GM19238 (cell line): ENCODE measurements around the gene TCFL5.

Source experiments
- DNase-seq: peaks from one replicate; pipeline ENCODE4 v3.0.0; 2011; ENCODE audit warnings: low spot score; ENCODE audit not compliant: insufficient read length

TCFL5 gene

DNA sequence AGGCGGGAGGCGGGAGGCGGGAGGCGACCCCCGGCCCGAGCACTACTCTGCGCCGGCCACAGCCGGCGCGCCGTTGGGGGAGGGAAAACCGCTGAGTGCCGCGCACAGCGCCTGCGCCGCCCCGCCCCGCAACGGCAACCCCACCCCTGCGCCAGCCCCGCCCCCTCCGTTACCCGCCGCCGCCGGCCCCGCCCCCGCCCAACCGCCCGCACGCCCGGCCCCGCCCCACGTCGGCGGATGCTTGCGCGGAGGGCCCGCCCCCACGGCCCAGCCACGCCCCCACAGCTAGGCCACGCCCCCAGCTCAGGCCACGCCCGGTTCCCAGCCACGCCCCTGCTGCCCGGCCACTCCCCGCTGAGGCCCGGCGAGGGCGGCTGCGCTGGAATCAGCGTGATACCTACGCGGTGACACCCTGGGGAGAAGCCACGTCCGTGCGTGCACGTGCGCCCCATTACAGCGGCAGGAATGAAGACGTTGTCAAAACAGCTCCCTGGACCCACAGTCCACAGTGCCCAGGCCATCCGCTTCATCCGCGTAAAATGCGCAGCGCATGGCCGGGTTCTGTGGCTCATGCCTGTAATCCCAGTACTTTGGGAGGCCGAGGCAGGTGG lies at the start of gene TCFL5:
TCFL5 (minus strand) TSS at position 97 of the 611 bp plus-strand sequence. CDS start 152 bp downstream, outside the sequence.
- peak; percentile 79 for DNase-seq

DNA sequence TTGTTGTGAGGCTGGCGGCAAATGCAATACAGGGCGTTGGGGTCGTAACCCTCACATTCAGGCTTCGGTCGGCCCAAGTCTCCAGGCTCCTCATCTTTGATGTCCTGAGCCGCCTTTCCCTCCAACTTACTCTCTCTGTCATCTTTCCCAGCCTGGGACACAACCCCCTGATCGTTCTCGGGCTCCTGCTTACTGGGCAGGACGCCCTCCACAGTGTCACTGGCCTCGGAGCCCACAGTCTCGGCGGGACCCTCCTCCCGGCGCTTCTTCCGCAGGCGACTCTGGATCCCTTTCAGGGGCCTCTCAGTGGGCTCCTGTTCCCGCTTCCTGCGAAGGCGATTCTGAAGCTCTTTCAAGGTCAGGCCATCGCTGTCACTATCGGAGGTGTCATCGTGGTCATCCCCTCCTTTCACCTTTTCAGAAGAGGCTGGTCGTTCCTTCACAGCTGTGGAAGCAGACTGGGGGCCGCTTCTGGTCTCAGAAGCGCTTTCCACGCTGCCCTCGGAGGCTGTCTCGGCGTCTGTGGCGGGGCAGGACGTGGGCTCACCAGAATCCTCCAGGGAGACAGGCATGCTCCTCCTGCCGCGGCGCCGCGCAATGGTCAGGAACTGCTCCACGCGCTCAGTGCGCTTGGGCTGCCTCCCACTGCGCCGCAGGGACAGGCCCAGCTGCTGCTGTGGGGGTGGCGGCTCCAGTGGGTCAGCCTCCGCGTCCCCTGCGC lies 49.3 kb upstream of the TCFL5 start:
- DNase-seq = no peak

DNA sequence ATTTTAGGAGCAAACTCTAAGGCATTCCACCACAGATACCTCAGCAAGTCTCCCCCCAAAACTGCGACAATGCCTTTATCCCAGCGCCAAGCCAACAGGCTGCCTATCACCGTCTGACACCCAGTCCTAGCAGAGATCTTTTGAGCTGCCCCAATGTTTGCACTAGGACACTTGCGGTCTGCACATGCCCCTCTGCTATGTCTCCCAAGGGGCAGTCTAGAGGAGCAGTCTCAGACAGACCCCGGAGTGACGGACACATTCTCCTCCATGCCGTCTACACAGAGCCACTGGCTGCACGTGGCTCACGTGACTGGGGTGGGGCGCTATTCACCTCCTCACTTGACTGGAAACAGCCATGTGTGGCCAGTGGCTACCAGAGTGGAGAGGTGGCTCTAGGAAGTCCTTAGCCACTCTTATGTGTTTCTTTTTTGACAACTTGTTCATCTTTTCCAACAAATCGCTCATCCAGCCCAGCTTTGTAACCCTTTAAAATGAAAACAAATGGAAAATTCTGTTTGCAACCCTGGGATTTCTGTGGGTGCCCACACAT lies 48.7 kb upstream of the TCFL5 start:
- no peak for DNase-seq

DNA sequence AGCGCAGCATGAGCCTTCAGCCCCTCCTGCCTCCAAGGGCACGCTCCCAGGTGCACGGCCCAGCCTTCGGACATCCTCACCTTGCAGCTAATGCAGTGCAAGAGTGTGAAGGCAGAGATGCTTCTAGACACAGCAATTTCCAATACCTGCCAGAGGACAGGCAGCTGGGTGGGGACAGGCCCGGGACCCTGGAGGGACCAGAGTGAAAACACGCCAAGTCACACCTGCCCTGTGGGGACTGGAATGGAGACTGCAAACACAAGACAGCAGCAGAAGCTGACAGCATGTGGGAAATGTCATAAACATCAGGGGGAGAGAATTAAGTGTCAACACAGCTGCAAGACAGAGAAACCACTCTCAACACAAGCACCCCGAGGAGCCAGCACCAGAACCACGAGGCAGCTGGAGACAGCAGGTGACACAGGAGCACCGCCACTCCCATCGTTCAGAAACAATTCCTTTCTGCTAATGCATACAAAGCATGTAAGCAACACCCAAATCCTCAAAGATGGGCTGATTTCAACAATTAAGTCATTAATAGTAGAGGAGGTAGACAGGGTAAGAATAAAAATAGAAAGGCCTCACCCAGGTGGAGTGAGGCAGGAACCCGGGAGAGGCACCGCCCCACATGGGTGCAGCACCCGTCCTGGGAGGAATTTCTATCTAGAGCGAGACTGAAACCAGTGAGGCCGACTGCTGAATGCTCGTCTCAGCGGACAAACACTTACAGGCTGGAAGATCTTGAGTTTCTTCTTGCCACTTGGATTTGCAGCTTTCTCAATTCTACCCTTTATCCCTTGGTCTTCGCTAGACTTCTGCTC lies 47.6 kb upstream of the TCFL5 start:
- DNase-seq = no peak

DNA sequence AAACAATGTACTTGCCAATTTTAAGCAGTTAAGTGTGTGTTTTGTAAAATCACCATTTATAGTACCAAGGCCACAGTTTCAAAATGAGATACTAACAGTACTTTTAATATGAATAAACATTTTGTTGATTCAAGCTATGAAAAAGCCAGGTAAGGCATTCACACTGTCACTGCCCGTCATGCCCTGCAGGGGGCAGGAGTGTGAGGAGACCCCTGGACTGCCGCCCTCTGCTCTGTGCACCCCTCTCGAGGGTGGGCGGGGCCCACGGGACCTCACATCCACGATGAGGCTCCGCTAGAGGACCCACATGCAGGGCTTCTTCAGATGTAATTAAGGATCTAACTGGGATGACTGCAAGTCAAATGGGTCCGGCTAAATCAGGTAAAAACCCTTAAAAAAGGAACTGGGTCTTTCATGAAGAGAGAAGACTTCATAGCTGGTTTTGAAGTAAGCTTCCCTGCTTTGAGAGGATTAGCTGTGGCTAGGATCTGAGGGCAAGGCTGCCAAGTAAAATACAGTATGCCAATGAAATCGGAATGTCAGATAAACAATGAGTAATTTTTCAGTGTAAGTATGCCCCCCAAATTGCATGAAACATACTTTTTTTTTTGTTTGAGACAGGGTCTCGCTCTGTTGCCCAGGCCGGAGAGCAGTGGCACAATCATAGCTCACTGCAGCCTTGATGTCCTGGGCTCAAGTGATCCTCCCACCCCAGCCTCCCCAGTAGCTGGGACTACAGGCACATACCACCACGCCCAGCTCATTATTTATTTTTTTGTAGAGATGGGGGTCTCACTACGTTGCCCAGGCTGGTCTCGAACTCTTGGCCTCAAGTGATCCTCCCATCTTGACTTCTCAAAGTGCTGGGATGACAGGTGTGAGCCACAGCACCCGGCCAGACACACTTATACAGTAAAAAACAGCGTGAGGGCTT lies 46.0 kb upstream of the TCFL5 start:
- DNase-seq = no peak

DNA sequence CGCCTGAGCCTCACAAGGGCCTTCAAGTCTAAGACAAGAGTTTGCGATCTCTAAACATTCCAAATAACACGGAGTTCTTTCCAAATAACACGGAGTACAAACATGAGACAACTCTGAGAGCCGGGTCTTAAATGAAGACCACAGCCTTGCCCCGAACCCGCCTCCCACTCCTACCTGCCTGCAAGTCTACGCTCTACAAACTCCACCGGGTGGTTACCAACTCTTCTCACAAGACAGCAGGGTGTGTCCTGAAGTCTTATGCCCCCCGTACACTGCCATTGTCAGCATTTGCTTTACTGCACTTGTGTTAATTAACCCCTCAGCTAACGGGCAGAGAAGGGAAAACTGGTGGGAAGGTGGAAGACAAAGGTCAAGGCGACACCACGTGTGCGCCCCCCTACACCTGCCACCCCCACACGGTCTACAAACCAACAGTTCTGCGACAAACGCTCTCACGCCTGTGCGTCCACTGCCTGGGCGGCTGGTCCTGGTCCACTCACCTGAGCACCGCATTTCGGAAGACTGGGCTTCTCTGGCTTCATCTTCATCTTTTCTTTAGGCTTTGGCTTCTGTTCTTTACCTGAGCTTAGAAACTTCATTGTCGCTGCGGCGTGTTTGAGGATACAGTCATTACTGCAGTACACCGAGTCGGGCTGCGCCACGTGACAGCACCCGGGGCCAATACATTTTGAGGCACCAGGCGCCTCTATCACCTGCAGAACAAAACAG lies 45.2 kb upstream of the TCFL5 start:
- DNase-seq = no peak

DNA sequence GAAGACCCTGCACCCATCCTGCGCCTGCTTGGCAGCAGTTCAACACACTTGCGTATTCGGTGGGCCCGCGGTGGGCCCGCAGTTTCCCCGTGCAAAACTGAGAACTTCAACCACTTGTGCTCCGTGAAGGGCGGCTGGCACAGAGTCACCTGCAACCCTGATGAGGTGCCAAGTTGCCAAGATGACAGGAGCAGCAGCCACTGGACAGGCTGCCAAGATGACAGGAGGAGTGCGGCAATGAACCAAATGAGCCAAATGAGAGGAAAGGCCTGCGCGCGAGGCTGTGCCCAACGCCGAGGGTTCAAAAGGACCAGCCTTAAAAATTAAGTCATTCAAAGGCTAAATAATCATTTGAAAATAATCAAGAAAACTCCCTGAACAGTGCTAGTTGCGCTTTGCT lies 44.6 kb upstream of the TCFL5 start:
- DNase-seq = no peak

DNA sequence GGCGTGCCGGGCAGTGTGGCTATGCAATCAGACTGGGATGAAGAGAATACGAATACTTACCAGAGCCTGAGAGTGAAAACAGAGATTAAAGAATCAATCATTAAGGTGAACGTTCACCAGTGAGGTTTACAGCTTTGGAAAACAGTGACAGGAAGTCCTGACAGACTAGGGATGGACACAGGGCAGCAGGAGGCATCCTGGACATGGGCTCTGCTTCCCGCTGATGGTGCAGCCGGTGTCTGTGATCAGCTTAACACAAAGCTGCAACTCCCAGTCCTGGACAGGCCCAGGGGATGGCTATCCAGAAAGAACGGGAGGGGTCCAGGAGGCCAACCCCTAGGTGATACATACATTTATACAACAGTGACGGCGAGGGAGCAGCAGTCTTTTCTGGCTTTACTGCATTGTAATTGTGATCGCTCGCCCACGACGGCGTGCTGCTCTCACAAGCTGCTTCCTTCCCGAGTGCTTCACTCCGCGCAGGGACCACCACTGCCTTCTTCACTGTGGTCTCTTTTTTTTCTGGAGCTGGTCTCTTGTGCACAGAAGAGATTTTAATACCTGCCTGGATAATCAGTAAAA lies 44.0 kb upstream of the TCFL5 start:
- DNase-seq = no peak

DNA sequence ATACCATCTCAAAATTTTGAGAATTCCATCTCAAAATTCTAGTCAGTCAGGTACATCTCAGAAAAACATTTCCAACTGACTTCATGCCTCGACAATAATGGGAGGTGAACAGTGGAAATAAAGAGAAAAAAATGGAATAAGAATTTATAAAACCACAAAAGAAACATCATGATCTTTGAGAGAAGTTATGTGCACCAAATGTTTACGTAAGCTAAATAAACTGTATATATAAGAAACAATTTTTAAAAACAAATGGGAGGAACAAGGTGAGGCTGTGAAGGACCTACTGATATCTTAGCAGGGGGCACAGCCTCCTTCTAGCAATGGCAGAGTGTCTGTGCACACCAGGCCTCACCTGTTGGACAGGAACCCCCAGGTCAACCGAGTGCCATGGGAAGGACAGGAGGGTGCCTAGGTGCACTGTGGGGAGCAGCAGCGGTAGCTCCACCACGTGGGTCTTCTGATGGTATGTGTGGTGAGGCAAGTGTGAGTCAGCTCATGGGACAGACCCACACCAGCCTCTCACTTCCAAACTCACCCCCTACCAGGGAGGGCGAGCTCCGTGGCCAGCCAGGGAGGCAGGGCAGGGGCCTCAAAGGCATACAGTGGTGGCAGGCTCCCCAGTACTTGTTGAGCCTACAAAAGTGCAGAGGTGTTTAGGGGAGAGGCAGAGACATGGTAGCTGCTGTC lies 41.4 kb upstream of the TCFL5 start:
- no peak for DNase-seq

DNA sequence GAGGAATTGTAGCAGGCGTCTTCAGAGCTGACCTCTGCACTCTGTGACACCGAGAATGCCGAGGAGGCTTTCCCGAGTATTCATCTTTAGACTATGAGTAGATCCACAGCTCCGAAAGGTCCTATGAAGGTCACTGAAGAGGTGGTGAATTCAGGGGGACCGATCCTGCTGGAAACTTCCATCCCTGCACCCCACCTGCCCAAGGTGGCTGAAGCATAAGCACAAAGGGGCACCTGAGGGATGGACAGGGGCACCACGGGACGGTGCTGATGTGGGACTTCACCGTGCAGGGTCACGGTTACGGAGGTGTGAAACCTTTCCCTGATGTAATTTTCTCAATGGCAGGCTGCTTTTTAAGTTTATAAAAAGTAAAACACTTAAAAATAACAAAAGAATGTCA lies 40.3 kb upstream of the TCFL5 start:
- DNase-seq = no peak

DNA sequence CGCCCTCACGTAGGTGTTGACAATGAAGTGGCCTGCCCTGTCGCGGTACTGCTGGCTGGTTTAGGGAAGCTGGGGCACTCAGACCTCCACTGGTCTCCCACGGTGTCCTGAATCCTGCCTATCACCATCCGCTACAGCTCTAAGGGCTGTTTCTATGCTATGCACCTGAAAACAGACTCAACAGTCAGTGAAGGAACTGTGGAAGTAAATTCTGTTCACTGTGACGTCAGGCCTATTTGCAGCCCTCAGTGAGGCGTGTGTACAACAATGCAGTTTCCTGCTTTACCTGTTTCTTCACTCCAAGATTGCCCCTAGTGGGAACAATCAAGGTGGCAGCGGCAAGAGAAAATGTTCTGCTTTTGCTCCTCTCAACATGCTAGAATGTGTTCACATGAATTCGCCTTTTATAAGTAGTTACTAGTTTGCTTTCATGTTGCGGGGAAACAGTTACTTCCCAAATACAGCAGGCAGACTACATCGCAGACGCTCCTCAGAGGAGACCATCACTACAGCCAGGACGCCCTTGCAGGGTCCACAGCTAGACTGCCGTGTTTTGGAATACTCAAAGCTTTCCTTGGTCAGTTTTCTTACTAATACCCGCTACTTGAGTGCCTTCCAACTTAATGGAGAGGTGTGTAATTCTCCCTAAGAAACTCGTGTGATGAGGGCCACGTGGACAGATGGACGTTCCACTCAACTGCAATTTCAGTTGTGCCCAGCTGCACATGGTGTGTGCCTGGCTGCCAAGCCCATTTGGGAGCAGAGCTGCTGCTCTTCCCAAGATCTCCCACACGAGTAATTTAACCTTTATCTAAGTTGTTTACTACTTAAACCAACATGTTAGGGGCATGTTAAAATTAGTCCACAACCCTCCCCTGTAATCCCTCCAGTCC lies 39.3 kb upstream of the TCFL5 start:
- no peak for DNase-seq

DNA sequence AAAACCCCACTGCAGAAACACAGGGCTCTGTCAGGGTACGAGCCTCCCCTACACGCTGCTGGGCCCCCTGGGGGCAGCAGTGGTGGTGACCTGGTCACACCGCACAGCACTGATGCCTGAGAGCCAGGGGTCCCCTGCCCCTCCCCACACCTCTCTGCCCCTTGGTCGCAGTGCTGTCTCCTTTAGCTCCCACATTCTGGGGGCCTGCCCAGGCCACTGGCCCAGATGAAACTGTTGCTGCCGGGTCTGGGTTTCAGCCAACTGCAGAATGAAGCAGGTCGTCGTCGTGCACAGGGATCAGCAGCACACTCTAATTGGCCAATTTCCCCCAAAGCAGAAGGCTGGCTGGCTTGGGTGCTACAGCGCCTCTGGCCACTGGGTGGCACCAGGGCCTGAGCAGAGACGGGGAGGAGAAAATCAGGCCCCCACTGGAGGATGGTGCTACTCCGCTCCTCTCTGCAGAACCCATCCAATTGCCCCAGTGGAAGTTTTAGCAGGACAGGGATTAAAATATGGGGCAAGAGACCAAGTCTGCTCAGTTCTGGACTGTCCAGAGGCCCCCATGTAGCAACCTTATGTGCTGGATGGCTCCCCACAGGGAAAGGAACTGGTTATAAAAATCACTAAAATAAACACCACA lies 38.5 kb upstream of the TCFL5 start:
- peak; percentile 93 for DNase-seq

DNA sequence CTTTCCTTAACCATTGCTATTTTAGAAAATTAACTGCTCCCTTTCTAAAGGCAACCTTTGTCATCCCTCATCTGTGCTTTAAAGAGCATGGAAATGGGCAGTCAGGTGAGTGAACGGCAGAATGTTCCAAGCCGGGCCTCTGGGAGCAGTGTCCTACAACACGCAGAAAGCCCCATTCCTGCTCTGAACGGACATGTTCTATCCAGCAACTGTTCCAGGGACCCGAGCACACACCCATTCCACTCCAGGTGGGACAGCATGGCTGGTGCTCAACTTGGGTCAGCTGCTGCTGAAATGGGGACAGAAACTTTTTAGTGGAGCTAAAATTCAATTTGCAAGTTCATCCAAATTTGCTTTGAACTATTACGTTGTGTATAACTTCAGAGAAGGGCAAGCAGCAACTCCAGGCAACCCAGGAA lies 38.0 kb upstream of the TCFL5 start:
- no peak for DNase-seq

DNA sequence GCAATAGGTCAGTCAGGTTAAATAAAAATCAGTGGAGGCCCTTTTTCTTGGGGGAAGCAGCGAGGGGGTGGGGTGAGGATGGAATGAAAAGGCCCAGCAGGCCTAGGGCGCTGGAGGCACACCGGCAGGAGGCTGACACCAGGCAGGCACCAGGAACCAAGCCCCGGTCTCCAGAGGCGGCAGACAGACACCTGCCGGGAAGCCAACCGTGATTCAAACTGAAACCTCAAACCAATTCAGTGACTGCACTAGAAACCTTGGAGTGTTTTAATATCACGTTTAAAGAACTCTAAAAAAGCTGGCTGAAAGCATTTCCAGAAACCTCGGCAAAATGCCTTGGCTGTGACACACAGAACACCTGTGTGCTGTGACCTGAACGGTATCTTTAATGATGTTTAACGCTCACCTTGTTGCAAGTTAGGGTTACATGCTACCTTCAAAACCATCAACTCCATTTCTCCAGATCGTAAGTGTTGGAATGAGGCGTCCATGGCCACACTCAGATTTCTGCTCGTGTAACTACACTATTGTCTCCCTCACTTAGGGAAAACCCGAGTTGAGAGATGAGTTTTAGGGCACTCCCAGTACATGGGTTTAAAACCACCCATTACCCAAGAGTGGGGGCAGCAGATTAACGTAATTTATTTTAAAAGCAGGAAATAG lies 37.5 kb upstream of the TCFL5 start:
- peak; percentile 69 for DNase-seq

DNA sequence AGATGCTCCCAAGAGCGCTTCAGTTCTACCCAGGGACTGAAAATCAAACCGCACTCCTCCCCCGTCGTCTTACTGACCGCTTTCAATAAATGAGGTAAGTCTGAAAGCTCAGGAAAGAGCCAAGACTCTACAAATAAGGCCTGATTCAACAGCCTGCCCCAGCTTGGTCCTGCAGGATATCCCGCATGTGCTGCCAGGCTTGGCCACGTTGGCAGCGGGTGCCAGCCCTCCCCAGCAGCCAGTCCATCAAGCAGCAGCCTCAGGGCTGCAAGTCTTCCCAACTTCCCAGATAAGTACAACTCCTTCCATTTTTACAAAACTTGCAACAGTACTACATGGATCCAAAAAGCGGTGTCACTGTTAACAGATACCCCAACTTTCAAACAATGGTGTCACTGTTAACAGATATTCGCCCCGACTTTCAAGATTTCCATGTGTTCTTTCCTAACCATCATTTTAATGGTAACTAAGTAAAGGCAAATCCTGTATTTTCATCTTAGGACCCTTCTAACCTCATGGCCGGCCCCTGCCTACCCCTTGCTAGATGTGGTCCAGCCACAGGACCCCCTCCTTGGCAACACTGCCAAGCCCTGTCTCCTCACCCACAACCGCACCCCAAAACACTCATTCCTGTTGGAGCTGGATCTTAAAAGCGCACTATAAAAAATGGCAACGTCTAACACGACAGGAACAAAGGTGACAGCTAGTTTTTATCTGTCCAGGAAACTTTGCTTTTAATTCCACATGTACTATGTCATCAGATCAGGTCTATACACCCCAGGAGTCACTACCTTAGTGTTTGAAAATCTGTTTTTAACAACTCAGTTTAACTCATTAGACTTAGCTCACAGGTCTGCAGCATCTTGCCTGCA lies 36.7 kb upstream of the TCFL5 start:
- DNase-seq = no peak

DNA sequence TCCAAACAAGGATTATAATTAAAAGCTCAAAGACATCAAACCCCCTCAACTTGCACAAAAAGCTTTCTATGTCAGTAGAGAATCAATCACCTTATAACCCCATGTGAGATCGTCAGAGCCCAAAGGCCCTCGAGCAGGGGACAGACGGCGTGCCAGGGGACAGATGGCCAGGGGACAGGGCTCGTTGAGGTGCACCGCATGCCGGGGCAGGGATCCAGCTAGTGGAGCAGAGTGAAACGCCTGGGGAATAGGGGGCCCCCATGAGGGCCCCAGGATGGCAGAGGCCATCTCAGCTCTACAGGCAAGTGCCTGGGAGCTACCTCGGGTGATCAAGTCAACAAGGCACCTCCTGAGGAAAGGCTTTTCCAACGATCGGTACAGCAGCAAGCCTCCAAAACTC lies 36.0 kb upstream of the TCFL5 start:
- DNase-seq = no peak
